Activated naive CD4-positive, alpha-beta T cell treated with anti-CD3 and anti-CD28 coated beads for 36 hours (primary cell): Measurements from ENCODE around the gene EMILIN2. TPM values are rescaled to one million over a fixed set of nuclear protein-coding genes. Genes with fewer than 3 reads are reported as not detected.

ENCODE experiments used
- CTCF ChIA-PET: fragments of 350-600 bp; sonication (Branson Sonifier 250); formaldehyde crosslinking; loops from one replicate; lab custom pipeline; 2021; ENCODE audit warnings: antibody characterized with exemption; lab: Charles Lee
- DNase-seq: peaks from one replicate; pipeline ENCODE4 v3.0.0-alpha.2; 2020
- H3K27ac Mint-ChIP-seq: one replicate; pipeline ENCODE4 v1.8.0; 2021; ENCODE audit warnings: mild to moderate bottlenecking, mixed read lengths
- H3K27me3 Mint-ChIP-seq: one replicate; pipeline ENCODE4 v1.8.0; 2021; ENCODE audit warnings: low read depth, mixed read lengths
- H3K36me3 Mint-ChIP-seq: one replicate; pipeline ENCODE4 v1.8.0; 2021; ENCODE audit warnings: low read depth, mixed read lengths
- H3K4me1 Mint-ChIP-seq: one replicate; pipeline ENCODE4 v1.8.0; 2021; ENCODE audit warnings: low read depth, mixed read lengths
- H3K4me3 Mint-ChIP-seq: one replicate; pipeline ENCODE4 v1.8.0; 2021; ENCODE audit warnings: mild to moderate bottlenecking, moderate library complexity, mixed read lengths
- H3K9me3 Mint-ChIP-seq: one replicate; pipeline ENCODE4 v1.8.0; 2021; ENCODE audit warnings: mixed read lengths
- intact Hi-C: fragments of 100-400 bp; cut with micrococcal nuclease; formaldehyde crosslinking; loops from one replicate; pipeline ENCODE4 v1.15.1; 2023
- total RNA-seq, 2 experiments: library from RNA; stranded (reverse); gene quantifications; one replicate each; pipeline ENCODE4 v1.2.3, GENCODE V29; 2021

EMILIN2 gene
- total RNA-seq, 2 experiments from 2014 or later, result 12.2 to 13.2 TPM

- no peak for DNase-seq
- H3K4me3 Mint-ChIP-seq, result peak overlapping the region; percentile 77
- CTCF ChIA-PET, result interaction anchor here (1.1 to 1.4 kb wide), 3 partner anchors 9 to 221 kb away, joined by 3 to 5 read pairs (median 3); no protein-coding TSS in a partner anchor
- H3K27ac Mint-ChIP-seq, result peak overlapping the region; percentile 33
- H3K9me3 Mint-ChIP-seq, result no peaks in the 10 kb centered on the region
- intact Hi-C loops, result loop anchor here (1.0 to 5.0 kb wide), 5 partner anchors 60 to 340 kb away; partner anchors contain the start of genes EMILIN2, METTL4, MYL12A and NDC80
- H3K36me3 Mint-ChIP-seq, result peaks cover 8% of the 10 kb centered on the region
- H3K4me1 Mint-ChIP-seq, result peaks cover 12% of the 10 kb centered on the region
- H3K27me3 Mint-ChIP-seq, result no peaks in the 10 kb centered on the region
These were observed 60.8 kb downstream of the EMILIN2 start for GRCh38 chr18:2907550-2908135.

DNA sequence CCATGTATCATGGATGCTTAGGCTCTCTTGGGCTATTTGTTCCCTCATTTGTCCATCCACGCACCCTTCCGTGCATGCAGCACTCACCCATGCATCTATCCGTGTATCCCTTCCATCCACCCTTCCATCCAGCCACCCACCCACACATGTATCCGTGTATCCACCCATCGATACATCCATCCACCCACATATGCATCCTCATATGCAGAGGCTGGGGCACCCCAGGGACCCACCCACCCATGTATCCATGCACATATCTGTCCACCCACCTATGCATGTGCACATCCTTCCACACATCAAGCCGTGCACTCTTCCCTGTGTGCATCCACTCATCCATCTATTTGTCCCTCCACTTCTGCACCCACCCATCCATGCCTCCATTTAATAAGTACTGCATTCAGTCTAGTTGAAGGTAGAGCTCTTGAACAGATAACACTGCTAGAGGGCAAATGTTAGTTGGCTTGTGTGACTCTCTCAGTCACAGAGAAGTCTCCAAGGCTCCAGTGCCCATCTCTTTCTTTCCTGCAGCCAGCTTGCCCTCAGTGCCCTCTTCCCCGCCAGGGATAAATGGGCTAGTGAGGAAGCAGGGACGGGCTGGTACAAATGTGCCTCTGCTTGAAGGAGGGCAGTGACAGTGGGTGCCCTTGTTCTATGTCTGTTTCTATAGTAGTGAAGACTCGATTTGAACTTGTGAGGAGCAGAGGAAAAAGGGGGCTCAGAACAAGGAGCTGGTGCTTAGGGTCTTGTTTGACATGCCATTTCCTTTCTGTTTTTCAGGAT, 61.5 kb downstream of the EMILIN2 start:
- Mint-ChIP-seq H3K27me3 (no peaks in the 10 kb centered on the region), H3K4me1 (peaks cover 12% of the 10 kb centered on the region), H3K4me3 (peak overlapping the region; percentile 17), H3K36me3 (peaks cover 8% of the 10 kb centered on the region), H3K27ac (no peak overlapping the region), H3K9me3 (no peaks in the 10 kb centered on the region)
- intact Hi-C loops, result loop anchor here (5.0 kb wide), 1 partner anchor 251 kb away; the partner anchor contains the start of gene SMCHD1
- DNase-seq, result no peak
- CTCF ChIA-PET, result interaction anchor here (0.9 to 1.4 kb wide), 3 partner anchors 8 to 13 kb away, joined by 3 to 5 read pairs (median 3); no protein-coding TSS in a partner anchor

- CTCF ChIA-PET, result interaction anchor here (0.9 kb wide), 1 partner anchor 14 kb away, joined by 3 read pairs; no protein-coding TSS in a partner anchor
- intact Hi-C loops, result loop anchor here (5.0 kb wide), 1 partner anchor 252 kb away; the partner anchor contains the start of gene SMCHD1
- DNase-seq, result no peak
These were observed 62.1 kb downstream of the EMILIN2 start for GRCh38 chr18:2908946-2909335.

DNA sequence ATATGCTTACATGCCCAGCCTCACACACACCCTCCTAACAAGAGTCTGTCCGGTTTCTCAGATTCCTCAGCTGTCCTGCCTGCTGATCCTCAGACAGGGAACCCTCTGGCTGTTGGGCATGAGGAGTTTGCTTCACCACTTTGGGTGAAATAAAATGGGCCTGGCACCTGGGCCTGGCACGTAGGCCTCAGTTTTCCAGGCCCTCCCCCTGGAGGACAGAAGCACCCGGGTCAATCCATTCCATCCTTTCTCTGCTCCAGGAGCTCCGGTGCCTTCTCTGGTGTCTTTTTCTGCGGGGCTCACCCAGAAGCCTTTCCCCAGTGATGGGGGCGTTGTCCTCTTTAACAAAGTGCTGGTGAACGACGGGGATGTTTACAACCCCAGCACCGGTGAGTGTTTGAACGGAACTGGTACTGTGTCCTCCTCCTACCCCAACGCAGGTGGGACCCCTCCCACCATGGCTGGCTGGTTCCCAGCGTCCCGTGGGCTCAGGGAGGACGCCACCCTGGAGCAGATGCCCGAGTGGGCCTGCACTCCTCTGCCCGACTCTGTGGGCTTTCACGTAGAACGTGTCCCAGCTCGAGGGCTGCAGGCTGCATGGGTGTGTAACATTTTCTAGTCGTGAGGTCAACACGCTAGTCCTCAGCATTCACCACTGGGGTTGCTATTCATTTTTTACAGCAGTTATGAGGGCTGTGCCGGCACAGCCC, 62.8 kb downstream of the EMILIN2 start:
- H3K36me3 Mint-ChIP-seq, result peaks cover 13% of the 10 kb centered on the region
- H3K27me3 Mint-ChIP-seq, result no peaks in the 10 kb centered on the region
- H3K4me1 Mint-ChIP-seq, result peaks cover 12% of the 10 kb centered on the region
- no peak overlapping the region for H3K4me3 Mint-ChIP-seq
- H3K9me3 Mint-ChIP-seq, result no peaks in the 10 kb centered on the region
- H3K27ac Mint-ChIP-seq, result no peak overlapping the region
- no peak for DNase-seq
- CTCF ChIA-PET, result interaction anchor here (0.5 to 0.6 kb wide), 2 partner anchors 10 to 31 kb away, joined by 3 to 7 read pairs; no protein-coding TSS in a partner anchor
- intact Hi-C loops, result loop anchor here (5.0 kb wide), 1 partner anchor 252 kb away; the partner anchor contains the start of gene SMCHD1

More at GRCh38 chr18:2908946-2909335, 62.1 kb downstream of the EMILIN2 start:
- Mint-ChIP-seq H3K9me3 (no peaks in the 10 kb centered on the region), H3K27ac (no peak overlapping the region), H3K4me1 (peaks cover 12% of the 10 kb centered on the region), H3K4me3 (no peak overlapping the region), H3K36me3 (peaks cover 11% of the 10 kb centered on the region), H3K27me3 (no peaks in the 10 kb centered on the region)

GRCh38 chr18:2910261-2910660, 63.5 kb downstream of the EMILIN2 start:
- H3K27me3 Mint-ChIP-seq, result no peaks in the 10 kb centered on the region
- CTCF ChIA-PET, result interaction anchor here (0.8 kb wide), 1 partner anchor 165 kb away, joined by 4 read pairs; no protein-coding TSS in a partner anchor
- intact Hi-C loops, result no loop called here
- H3K36me3 Mint-ChIP-seq, result peaks cover 17% of the 10 kb centered on the region
- no peak overlapping the region for H3K4me3 Mint-ChIP-seq
- no peak overlapping the region for H3K27ac Mint-ChIP-seq
- peaks cover 12% of the 10 kb centered on the region for H3K4me1 Mint-ChIP-seq
- no peaks in the 10 kb centered on the region for H3K9me3 Mint-ChIP-seq
- DNase-seq, result no peak

DNA sequence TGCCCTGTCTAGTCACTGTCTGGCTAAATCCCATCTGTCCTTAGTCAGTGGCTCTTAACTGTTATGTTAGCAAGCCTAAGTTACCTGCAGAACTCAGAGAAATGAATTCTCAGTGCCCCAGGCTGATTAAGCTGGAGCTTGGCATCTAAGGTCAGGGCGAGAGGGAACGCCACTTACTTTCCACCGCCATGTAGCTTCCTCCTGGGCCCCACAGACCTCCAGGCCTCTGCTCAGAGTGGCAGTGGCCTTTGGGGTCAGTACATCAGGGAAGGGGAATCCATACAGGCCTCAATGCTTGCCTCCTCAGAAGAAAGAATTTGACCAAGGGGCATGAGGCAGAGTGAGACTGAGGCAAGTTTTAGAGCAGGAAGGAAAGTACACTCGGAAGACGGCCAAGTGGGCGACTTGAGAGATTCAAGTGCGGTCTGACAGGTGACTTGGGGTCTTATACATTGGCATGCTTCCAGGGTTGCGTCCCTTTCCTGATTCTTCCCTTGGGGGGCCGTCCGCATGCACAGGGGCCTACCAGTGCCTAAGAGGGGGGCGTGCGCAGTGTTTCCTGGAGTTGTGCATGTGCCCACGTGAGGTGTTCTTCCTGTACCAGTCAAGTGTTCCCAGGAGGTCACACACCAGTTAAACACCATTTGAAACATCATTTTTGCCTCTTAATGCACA, 64.1 kb downstream of the EMILIN2 start:
- CTCF ChIA-PET, result interaction anchor here (0.8 kb wide), 1 partner anchor 164 kb away, joined by 4 read pairs; no protein-coding TSS in a partner anchor
- DNase-seq, result no peak
- intact Hi-C loops, result no loop called here
- Mint-ChIP-seq H3K9me3 (no peaks in the 10 kb centered on the region), H3K36me3 (peaks cover 21% of the 10 kb centered on the region), H3K27ac (no peak overlapping the region), H3K27me3 (no peaks in the 10 kb centered on the region), H3K4me1 (peaks cover 12% of the 10 kb centered on the region), H3K4me3 (no peak overlapping the region)

DNA sequence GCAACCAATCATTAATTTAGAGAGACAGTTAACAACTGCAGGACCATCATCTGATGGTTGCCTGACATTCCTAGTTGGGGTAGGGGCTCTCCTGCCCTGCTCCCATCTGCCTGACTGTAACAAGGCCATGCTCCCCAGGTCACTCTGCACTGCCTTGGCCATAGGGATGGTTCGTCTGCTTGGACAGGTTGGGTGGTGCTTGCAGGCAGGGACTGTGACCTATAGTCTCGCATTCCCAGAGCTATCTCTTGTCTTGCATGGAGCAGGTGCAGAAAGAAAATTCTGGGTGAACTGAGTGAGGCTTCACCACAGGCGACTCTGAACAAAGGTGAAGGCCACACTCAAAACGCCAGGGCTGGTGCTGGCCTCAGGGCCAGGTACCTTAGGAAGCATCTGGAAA, 64.7 kb downstream of the EMILIN2 start:
- no peak overlapping the region for H3K4me3 Mint-ChIP-seq
- H3K36me3 Mint-ChIP-seq, result peaks cover 23% of the 10 kb centered on the region
- CTCF ChIA-PET, result no interaction called here
- DNase-seq, result no peak
- H3K27ac Mint-ChIP-seq, result no peak overlapping the region
- peaks cover 13% of the 10 kb centered on the region for H3K4me1 Mint-ChIP-seq
- H3K27me3 Mint-ChIP-seq, result no peaks in the 10 kb centered on the region
- intact Hi-C loops, result no loop called here
- H3K9me3 Mint-ChIP-seq, result no peaks in the 10 kb centered on the region

DNA sequence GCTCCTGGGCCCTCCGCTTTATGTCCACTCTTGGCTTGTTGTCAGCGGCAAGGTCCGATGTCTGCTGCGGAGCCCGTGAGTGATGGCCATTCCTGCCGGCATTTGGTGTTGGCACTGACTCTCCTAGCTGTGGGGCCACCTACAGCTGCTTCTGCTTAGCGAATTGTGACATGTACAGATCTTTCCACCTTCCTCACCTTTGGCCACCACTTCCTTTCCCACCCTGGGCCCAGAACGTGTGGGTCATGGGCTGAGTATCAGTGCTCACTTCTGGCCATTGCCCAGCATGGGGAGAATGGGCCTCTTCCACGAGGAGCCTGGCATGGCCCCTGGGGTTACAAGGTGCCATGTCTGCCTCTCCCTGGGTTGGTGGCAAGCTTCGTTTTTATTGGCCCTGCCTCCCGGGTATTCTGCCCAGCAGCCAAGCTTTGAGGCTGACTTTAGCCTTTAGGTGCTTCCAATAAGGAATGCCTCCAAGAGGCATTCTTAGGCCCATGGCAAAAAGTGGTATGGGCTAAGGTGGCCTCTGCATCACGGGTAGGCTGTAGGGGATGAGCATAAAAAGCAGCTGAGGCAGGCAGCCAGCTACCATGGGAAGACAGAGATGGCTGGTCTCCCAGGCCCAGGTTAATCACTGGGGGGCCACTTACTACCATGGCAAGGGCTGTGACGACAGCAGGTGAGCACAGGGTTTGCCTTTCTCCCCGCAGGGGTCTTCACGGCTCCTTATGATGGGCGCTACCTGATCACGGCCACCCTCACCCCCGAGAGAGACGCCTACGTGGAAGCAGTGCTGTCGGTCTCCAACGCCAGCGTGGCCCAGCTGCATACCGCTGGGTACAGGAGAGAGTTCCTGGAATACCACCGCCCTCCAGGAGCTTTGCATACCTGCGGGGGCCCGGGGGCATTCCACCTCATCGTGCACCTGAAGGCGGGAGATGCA, 65.8 kb downstream of the EMILIN2 start:
- DNase-seq, result no peak
- Mint-ChIP-seq H3K27ac (no peak overlapping the region), H3K9me3 (no peaks in the 10 kb centered on the region), H3K27me3 (no peaks in the 10 kb centered on the region), H3K4me1 (peaks cover 17% of the 10 kb centered on the region), H3K36me3 (peaks cover 29% of the 10 kb centered on the region), H3K4me3 (no peak overlapping the region)
- intact Hi-C loops, result no loop called here
- CTCF ChIA-PET, result interaction anchor here (1.2 to 2.2 kb wide), 2 partner anchors 11 to 239 kb away, joined by 3 to 5 read pairs; no protein-coding TSS in a partner anchor

- Mint-ChIP-seq H3K9me3 (no peaks in the 10 kb centered on the region), H3K4me1 (peaks cover 16% of the 10 kb centered on the region), H3K36me3 (peaks cover 32% of the 10 kb centered on the region), H3K27ac (no peak overlapping the region), H3K27me3 (no peaks in the 10 kb centered on the region), H3K4me3 (no peak overlapping the region)
- no peak for DNase-seq
- CTCF ChIA-PET, result interaction anchor here (1.1 to 3.9 kb wide), 4 partner anchors 10 to 333 kb away, joined by 3 to 12 read pairs (median 4); partner anchors contain the start of gene MYL12A
- intact Hi-C loops, result no loop called here
These were observed 66.7 kb downstream of the EMILIN2 start for GRCh38 chr18:2913398-2914005.

- CTCF ChIA-PET, result interaction anchor here (1.1 to 3.9 kb wide), 4 partner anchors 71 to 332 kb away, joined by 3 to 12 read pairs (median 6); partner anchors contain the start of gene MYL12A
- intact Hi-C loops, result no loop called here
- H3K27ac Mint-ChIP-seq, result no peak overlapping the region
- no peaks in the 10 kb centered on the region for H3K27me3 Mint-ChIP-seq
- no peak overlapping the region for H3K4me3 Mint-ChIP-seq
- no peak for DNase-seq
- H3K4me1 Mint-ChIP-seq, result peaks cover 16% of the 10 kb centered on the region
- H3K36me3 Mint-ChIP-seq, result peaks cover 30% of the 10 kb centered on the region
- H3K9me3 Mint-ChIP-seq, result no peaks in the 10 kb centered on the region
These were observed 67.5 kb downstream of the EMILIN2 start for GRCh38 chr18:2914185-2914880.
